Thymus (tissue), 11 donors: Measurements from ENCODE around the gene F10. TPM values are rescaled to one million over a fixed set of nuclear protein-coding genes. Genes with fewer than 3 reads are reported as not detected.

ENCODE experiments used
- DNase-seq, 9 donors: peaks; one replicate each; pipeline ENCODE4 v3.0.0-alpha.2; 2013; ENCODE audit warnings: low spot score in 9 of 9, low read depth in 6 of 9, missing footprints in 1 of 9
- H3K27ac ChIP-seq, 2 donors: one replicate each; pipeline ENCODE4 v1.5.1; 2013; ENCODE audit warnings: control low read depth in 1 of 2, low read depth in 1 of 2, low read length in 1 of 2, mild to moderate bottlenecking in 1 of 2, moderate library complexity in 1 of 2
- H3K27me3 ChIP-seq, 2 donors: one replicate each; pipeline ENCODE4 v1.5.1; 2013; ENCODE audit warnings: low read length in 1 of 2; ENCODE audit not compliant: control insufficient read depth in 2 of 2, insufficient read depth in 1 of 2
- H3K36me3 ChIP-seq, 2 donors: one replicate each; pipeline ENCODE4 v1.5.1; 2013; ENCODE audit warnings: low read length in 1 of 2, mild to moderate bottlenecking in 1 of 2, moderate library complexity in 1 of 2; ENCODE audit not compliant: control insufficient read depth in 2 of 2, insufficient read depth in 2 of 2
- H3K4me1 ChIP-seq, 2 donors: one replicate each; pipeline ENCODE4 v1.5.1; 2013; ENCODE audit warnings: low read length in 2 of 2; ENCODE audit not compliant: control insufficient read depth in 2 of 2, insufficient read depth in 2 of 2
- H3K4me3 ChIP-seq, 2 donors: one replicate each; pipeline ENCODE4 v1.5.1; 2013; ENCODE audit warnings: low read length in 2 of 2, control low read depth in 1 of 2, mild to moderate bottlenecking in 1 of 2
- H3K9me3 ChIP-seq, 2 donors: one replicate each; pipeline ENCODE4 v1.5.1; 2013; ENCODE audit warnings: low read length in 1 of 2, mild to moderate bottlenecking in 1 of 2; ENCODE audit not compliant: control insufficient read depth in 2 of 2, insufficient read depth in 1 of 2
- WGBS: extraction: QIAGEN DNeasy Blood & Tissue Kit; methylation state at CpG from one replicate; pipeline ENCODE4 v1.1.7; 2013; 5-methylcytosine and 5-hydroxymethylcytosine counted together
- polyA plus RNA-seq: library from polyadenylated mRNA; stranded (reverse); fragments of 200-250 nt; gene quantifications from one replicate; pipeline ENCODE4 v1.2.3, GENCODE V29; 2013
- total RNA-seq: library from RNA; stranded (reverse); fragments of 120-200 nt; gene quantifications from one replicate; pipeline ENCODE4 v1.2.4, GENCODE V29; 2013
- donor health status: healthy.

The F10 gene
- total and polyA plus RNA-seq, 2 donors, result 1.4 to 2.7 TPM

- H3K4me1 ChIP-seq, result no peaks in the 10 kb centered on the region
- no peak for DNase-seq
- H3K4me3 ChIP-seq, result no peak overlapping the region
- H3K9me3 ChIP-seq, result peaks cover 0 to 8% of the 10 kb centered on the region in 2 donors
- no peak overlapping the region for H3K27ac ChIP-seq
- no peaks in the 10 kb centered on the region for H3K36me3 ChIP-seq
- 97% methylated on average over 8 of the region's 8 CpGs for WGBS
- H3K27me3 ChIP-seq, result peaks cover 21 to 45% of the 10 kb centered on the region in 2 donors
These were observed 8.7 kb upstream of the F10 start for GRCh38 chr13:113113846-113114271.

GRCh38 chr13:113114511-113115362, 7.9 kb upstream of the F10 start:
- Histone ChIP-seq H3K4me3 (no peak overlapping the region), H3K4me1 (no peaks in the 10 kb centered on the region), H3K27me3 (peaks cover 14 to 37% of the 10 kb centered on the region in 2 donors), H3K27ac (no peak overlapping the region), H3K36me3 (no peaks in the 10 kb centered on the region), H3K9me3 (peaks cover 0 to under 1% of the 10 kb centered on the region in 2 donors)
- 97% methylated on average over 17 of the region's 17 CpGs for WGBS
- no peak for DNase-seq

- WGBS, result 93% methylated on average over 21 of the region's 21 CpGs
- Histone ChIP-seq H3K9me3 (peaks cover 0 to 3% of the 10 kb centered on the region in 2 donors), H3K27ac (no peak overlapping the region), H3K27me3 (peaks cover 6 to 28% of the 10 kb centered on the region in 2 donors), H3K4me3 (no peak overlapping the region), H3K4me1 (no peaks in the 10 kb centered on the region), H3K36me3 (no peaks in the 10 kb centered on the region)
- DNase-seq, result no peak
These were observed 7.0 kb upstream of the F10 start for GRCh38 chr13:113115363-113116205.

GRCh38 chr13:113116206-113116800, 6.3 kb upstream of the F10 start:
- no peaks in the 10 kb centered on the region for H3K4me1 ChIP-seq
- no peak overlapping the region for H3K27ac ChIP-seq
- no peak overlapping the region for H3K4me3 ChIP-seq
- H3K36me3 ChIP-seq, result no peaks in the 10 kb centered on the region
- whole genome bisulfite sequencing, result 94% methylated on average over 10 of the region's 10 CpGs
- no peak for DNase-seq
- H3K27me3 ChIP-seq, result peaks cover 0 to 22% of the 10 kb centered on the region in 2 donors
- peaks cover 0 to 3% of the 10 kb centered on the region in 2 donors for H3K9me3 ChIP-seq

GRCh38 chr13:113116871-113117271, 5.7 kb upstream of the F10 start:
- no peak for DNase-seq
- WGBS, result 95% methylated on average over 10 of the region's 10 CpGs

GRCh38 chr13:113117335-113117872, 5.2 kb upstream of the F10 start:
- no peaks in the 10 kb centered on the region for H3K36me3 ChIP-seq
- H3K27ac ChIP-seq, result no peak overlapping the region
- peaks cover 0 to 3% of the 10 kb centered on the region in 2 donors for H3K9me3 ChIP-seq
- 95% methylated on average over 26 of the region's 26 CpGs for WGBS
- H3K4me1 ChIP-seq, result no peaks in the 10 kb centered on the region
- peaks cover 0 to 17% of the 10 kb centered on the region in 2 donors for H3K27me3 ChIP-seq
- H3K4me3 ChIP-seq, result no peak overlapping the region
- DNase-seq, result no peak

More at GRCh38 chr13:113116871-113117271, 5.7 kb upstream of the F10 start:
- H3K36me3 ChIP-seq, result no peaks in the 10 kb centered on the region
- peaks cover 0 to 19% of the 10 kb centered on the region in 2 donors for H3K27me3 ChIP-seq
- no peak overlapping the region for H3K4me3 ChIP-seq
- H3K4me1 ChIP-seq, result no peaks in the 10 kb centered on the region
- peaks cover 0 to 3% of the 10 kb centered on the region in 2 donors for H3K9me3 ChIP-seq
- no peak overlapping the region for H3K27ac ChIP-seq

GRCh38 chr13:113117911-113118260, 4.7 kb upstream of the F10 start:
- peaks cover 0 to 13% of the 10 kb centered on the region in 2 donors for H3K27me3 ChIP-seq
- peaks cover 0 to 3% of the 10 kb centered on the region in 2 donors for H3K9me3 ChIP-seq
- no peak overlapping the region for H3K27ac ChIP-seq
- H3K4me3 ChIP-seq, result no peak overlapping the region
- DNase-seq, result no peak
- no peaks in the 10 kb centered on the region for H3K36me3 ChIP-seq
- WGBS, result 93% methylated on average over 9 of the region's 9 CpGs
- no peaks in the 10 kb centered on the region for H3K4me1 ChIP-seq

- Histone ChIP-seq H3K9me3 (peaks cover 0 to 3% of the 10 kb centered on the region in 2 donors), H3K4me3 (no peak overlapping the region), H3K27me3 (peaks cover 0 to 8% of the 10 kb centered on the region in 2 donors), H3K4me1 (no peaks in the 10 kb centered on the region), H3K36me3 (no peaks in the 10 kb centered on the region), H3K27ac (no peak overlapping the region)
- no peak for DNase-seq
- WGBS, result 93% methylated on average over 42 of the region's 42 CpGs
These were observed 4.2 kb upstream of the F10 start for GRCh38 chr13:113118261-113119021.
